GM19452 (cell line): ENCODE measurements around the gene JSRP1.

Experiments used
- ATAC-seq: cut with Tn5 transposase; IDR thresholded peaks from one replicate; pipeline ENCODE4 v1.9.1; 2021; ENCODE audit not compliant: unreplicated experiment

JSRP1 gene

GRCh38 chr19:2246801-2247361 is 9.3 kb downstream of the JSRP1 start:
- no peak for ATAC-seq

GRCh38 chr19:2246014-2246620 is 10.1 kb downstream of the JSRP1 start:
- ATAC-seq = no peak

- ATAC-seq = no peak
Observed at GRCh38 chr19:2245273-2245672, 10.9 kb downstream of the JSRP1 start.

- ATAC-seq = no peak
Observed at GRCh38 chr19:2244486-2244885, 11.7 kb downstream of the JSRP1 start.

GRCh38 chr19:2244125-2244411 is 12.1 kb downstream of the JSRP1 start:
- ATAC-seq = no peak

GRCh38 chr19:2243274-2244124 is 12.7 kb downstream of the JSRP1 start:
- ATAC-seq = no peak

GRCh38 chr19:2242816-2243215 is 13.4 kb downstream of the JSRP1 start:
- ATAC-seq = no peak

GRCh38 chr19:2242092-2242537 is 14.1 kb downstream of the JSRP1 start:
- ATAC-seq = no peak

GRCh38 chr19:2240881-2241760 is 15.1 kb downstream of the JSRP1 start:
- ATAC-seq = no peak

- ATAC-seq = no peak
Observed at GRCh38 chr19:2239771-2240770, 16.1 kb downstream of the JSRP1 start.

GRCh38 chr19:2239173-2239572 is 17.0 kb downstream of the JSRP1 start:
- ATAC-seq = no peak

GRCh38 chr19:2237869-2238153 is 18.4 kb downstream of the JSRP1 start:
- ATAC-seq = no peak

GRCh38 chr19:2237051-2237868 is 19.0 kb downstream of the JSRP1 start:
- no peak for ATAC-seq

GRCh38 chr19:2236314-2237050 is 19.7 kb downstream of the JSRP1 start, which contains the start of the genes PLEKHJ1 and SF3A2:
Gene PLEKHJ1 (minus strand): TSS chr19:2236329. CDS start chr19:2236248, 81 bp downstream.
Gene SF3A2 (plus strand): TSS chr19:2236824. CDS start chr19:2243419, 6,595 bp downstream.
- ATAC-seq = peak; percentile 76

GRCh38 chr19:2236064-2236313 is 20.2 kb downstream of the JSRP1 start:
- ATAC-seq = no peak

GRCh38 chr19:2235381-2236063 is 20.7 kb downstream of the JSRP1 start:
- ATAC-seq = peak; percentile 11

GRCh38 chr19:2234996-2235380 is 21.2 kb downstream of the JSRP1 start:
- no peak for ATAC-seq

- no peak for ATAC-seq
Observed at GRCh38 chr19:2233601-2234280, 22.5 kb downstream of the JSRP1 start.
